AG09319 (cell line): ENCODE measurements around the gene TANC1.
"Not testable (repeated sequence)": the region's sequence is repeated elsewhere in the genome, so short reads cannot be mapped to it uniquely, and the experiment has no call there.

Experiments
- DNase-seq: peaks from one replicate; pipeline ENCODE4 v3.0.0-alpha.2; 2010; ENCODE audit warnings: low read depth; ENCODE audit errors: extremely low read depth
- CTCF ChIP-seq: IDR thresholded peaks from 2 replicates; pipeline ENCODE4 v1.5.1; 2011; ENCODE audit warnings: low read depth, mild to moderate bottlenecking, inconsistent platforms, low read length, moderate library complexity

Gene TANC1

GRCh38 chr2:159134979-159135378 lies 166.5 kb downstream of the TANC1 start:
- DNase-seq, result no peak

GRCh38 chr2:159136391-159136790 lies 168.0 kb downstream of the TANC1 start:
- TF ChIP-seq CTCF, result no peak
- no peak for DNase-seq

More at GRCh38 chr2:159134979-159135378, 166.5 kb downstream of the TANC1 start:
- TF ChIP-seq CTCF, result no peak

GRCh38 chr2:159137511-159138241 lies 169.2 kb downstream of the TANC1 start:
- DNase-seq, result no peak
- no peak for TF ChIP-seq CTCF

- DNase-seq, result no peak
Measured at GRCh38 chr2:159138642-159139182, 170.3 kb downstream of the TANC1 start.

GRCh38 chr2:159139216-159139933 lies 170.9 kb downstream of the TANC1 start:
- no peak for DNase-seq
- TF ChIP-seq CTCF, result no peak

More at GRCh38 chr2:159138642-159139182, 170.3 kb downstream of the TANC1 start:
- TF ChIP-seq CTCF, result no peak

- TF ChIP-seq CTCF, result no peak
- no peak for DNase-seq
Measured at GRCh38 chr2:159140070-159140769, 171.8 kb downstream of the TANC1 start.

- not testable (repeated sequence) for DNase-seq
Measured at GRCh38 chr2:159140821-159141220, 172.4 kb downstream of the TANC1 start.
